Measurements from ENCODE around the gene RESP18. TPM values are rescaled to one million over a fixed set of nuclear protein-coding genes. Genes with fewer than 3 reads are reported as not detected.
A peak's percentile ranks its signal among the peaks of the same experiment; 100 is the strongest.

The RESP18 gene
- total RNA-seq, 1 experiment from 2014 or later = not detected

DNA sequence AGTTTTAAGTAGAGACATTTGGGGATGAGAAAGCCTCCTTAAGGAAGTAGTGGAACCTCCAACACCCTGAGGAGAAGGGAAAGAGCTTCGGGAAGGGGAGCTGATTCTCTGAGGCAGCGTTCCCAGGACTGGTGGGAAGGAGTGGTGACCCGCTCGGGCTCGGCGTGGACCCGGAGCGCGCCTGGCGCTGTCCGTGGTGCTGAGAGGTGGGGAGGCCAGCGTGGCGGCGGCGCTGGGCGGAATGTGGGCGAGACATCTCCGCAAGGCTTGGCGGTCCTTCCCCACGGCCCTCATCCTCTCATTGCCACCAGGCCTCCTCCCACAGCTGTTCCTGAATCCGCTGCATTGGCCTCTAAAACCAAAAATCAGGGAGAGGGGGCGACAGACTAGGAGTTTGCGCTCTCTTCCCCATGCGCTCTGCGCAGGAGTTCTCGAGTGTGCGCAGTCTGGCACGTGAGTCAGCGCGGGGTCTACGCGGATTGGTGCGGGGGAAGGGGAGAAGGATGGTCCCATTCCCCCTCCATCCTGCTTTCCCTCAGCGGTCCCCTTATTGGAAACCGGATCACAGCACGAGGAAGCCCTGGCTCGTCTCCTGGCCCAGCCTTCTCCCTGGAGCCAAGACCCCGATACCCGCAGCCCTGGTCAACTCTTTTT lies 857 bp downstream of the RESP18 start:
- H3K4me2 ChIP-seq (ENCODE audit: low read length) = no peak overlapping the region
- BruUV-seq (replicated peaks) = no TSS peak
- CTCF ChIA-PET = no interaction called here
- no peaks in the 10 kb centered on the region for H3K9me3 ChIP-seq (ENCODE audit: control insufficient read depth in 1 of 2, insufficient read depth in 1 of 2, low read depth in 1 of 2, low read length in 2 of 2)
- no peaks in the 10 kb centered on the region for H3K9me2 ChIP-seq (ENCODE audit: insufficient read depth)
- peaks cover 14% of the 10 kb centered on the region; the same call in 1 of the 2 replicates for H3K27me3 ChIP-seq (ENCODE audit: insufficient read depth, low read length)
- intact Hi-C loops (cut with micrococcal nuclease) = no loop called here
- RAD21 ChIA-PET (ENCODE audit: low non-redundant PET in 1 of 2, low total read pairs in 2 of 2, uncharacterized antibody in 2 of 2, unreplicated experiment in 2 of 2) = no interaction called here
- no peaks in the 10 kb centered on the region for H3K79me2 ChIP-seq (ENCODE audit: insufficient read depth, low read length)
- no peak overlapping the region for H3K27ac ChIP-seq (ENCODE audit: low read depth, low read length)
- no peak overlapping the region for H3K9ac ChIP-seq (ENCODE audit: low read length)
- no peaks in the 10 kb centered on the region for H4K20me1 ChIP-seq (ENCODE audit: insufficient read depth)
- TF ChIP-seq, protein P1, sequence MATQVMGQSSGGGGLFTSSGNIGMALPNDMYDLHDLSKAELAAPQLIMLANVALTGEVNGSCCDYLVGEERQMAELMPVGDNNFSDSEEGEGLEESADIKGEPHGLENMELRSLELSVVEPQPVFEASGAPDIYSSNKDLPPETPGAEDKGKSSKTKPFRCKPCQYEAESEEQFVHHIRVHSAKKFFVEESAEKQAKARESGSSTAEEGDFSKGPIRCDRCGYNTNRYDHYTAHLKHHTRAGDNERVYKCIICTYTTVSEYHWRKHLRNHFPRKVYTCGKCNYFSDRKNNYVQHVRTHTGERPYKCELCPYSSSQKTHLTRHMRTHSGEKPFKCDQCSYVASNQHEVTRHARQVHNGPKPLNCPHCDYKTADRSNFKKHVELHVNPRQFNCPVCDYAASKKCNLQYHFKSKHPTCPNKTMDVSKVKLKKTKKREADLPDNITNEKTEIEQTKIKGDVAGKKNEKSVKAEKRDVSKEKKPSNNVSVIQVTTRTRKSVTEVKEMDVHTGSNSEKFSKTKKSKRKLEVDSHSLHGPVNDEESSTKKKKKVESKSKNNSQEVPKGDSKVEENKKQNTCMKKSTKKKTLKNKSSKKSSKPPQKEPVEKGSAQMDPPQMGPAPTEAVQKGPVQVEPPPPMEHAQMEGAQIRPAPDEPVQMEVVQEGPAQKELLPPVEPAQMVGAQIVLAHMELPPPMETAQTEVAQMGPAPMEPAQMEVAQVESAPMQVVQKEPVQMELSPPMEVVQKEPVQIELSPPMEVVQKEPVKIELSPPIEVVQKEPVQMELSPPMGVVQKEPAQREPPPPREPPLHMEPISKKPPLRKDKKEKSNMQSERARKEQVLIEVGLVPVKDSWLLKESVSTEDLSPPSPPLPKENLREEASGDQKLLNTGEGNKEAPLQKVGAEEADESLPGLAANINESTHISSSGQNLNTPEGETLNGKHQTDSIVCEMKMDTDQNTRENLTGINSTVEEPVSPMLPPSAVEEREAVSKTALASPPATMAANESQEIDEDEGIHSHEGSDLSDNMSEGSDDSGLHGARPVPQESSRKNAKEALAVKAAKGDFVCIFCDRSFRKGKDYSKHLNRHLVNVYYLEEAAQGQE (IDR thresholded peaks at IDR 0.05; ENCODE audit: low read depth) = peak; percentile 77
- TF ChIP-seq TCF7L2 (IDR thresholded peaks at IDR 0.05; ENCODE audit: borderline replicate concordance, extremely low read depth, insufficient read depth, insufficient read length) = no peak
- no peak for ATAC-seq
- H3K4me3 ChIP-seq (replicated peaks in 1 of 2; ENCODE audit: low read depth in 1 of 2, low read length in 2 of 2) = no peak overlapping the region
- no peaks in the 10 kb centered on the region for H3K36me3 ChIP-seq (ENCODE audit: control insufficient read depth in 1 of 2, insufficient read depth in 2 of 2, low read length in 2 of 2)
- POLR2A ChIA-PET = no interaction called here
- DNase-seq (ENCODE audit: low read depth, low spot score) = no peak
- H3K4me1 ChIP-seq (ENCODE audit: control insufficient read depth in 1 of 2, insufficient read depth in 2 of 2, low read length in 2 of 2) = no peaks in the 10 kb centered on the region
- H2AFZ ChIP-seq (ENCODE audit: low read depth, low read length, poor library complexity, severe bottlenecking) = no peak overlapping the region

DNA sequence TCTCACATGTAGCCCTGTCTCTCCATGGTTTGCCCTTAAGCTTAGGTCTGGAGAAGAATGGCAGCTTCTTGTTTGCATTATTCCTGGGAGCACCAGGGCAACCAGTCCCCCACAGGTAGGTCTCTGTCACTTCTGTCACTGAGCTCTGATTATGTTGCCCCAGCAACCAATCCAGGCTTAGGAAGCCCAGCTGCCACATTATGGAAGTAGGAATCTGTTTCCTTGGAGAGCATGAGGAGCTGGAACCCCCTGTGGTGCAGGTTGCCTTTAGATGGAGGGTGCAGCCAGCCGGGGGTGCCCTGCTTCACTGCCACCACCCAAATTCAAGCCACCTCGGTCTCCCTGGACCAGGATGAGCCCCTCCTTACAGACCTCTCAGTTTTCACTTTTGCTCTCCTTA lies 4.8 kb downstream of the RESP18 start:
- intact Hi-C loops (cut with micrococcal nuclease) = no loop called here
- ATAC-seq (no peak), DNase-seq (ENCODE audit: low read depth, low spot score) (no peak)
- no peak overlapping the region for H2AFZ ChIP-seq (ENCODE audit: low read depth, low read length, poor library complexity, severe bottlenecking)
- ChIA-PET POLR2A (no interaction called here), RAD21 (ENCODE audit: low non-redundant PET in 1 of 2, low total read pairs in 2 of 2, uncharacterized antibody in 2 of 2, unreplicated experiment in 2 of 2) (interaction anchor here in 1 of 2 experiments (0.6 kb wide), 1 partner anchor 9 kb away, joined by 3 read pairs; no protein-coding TSS in a partner anchor), CTCF (no interaction called here)
- H3K9me3 ChIP-seq (ENCODE audit: control insufficient read depth in 1 of 2, insufficient read depth in 1 of 2, low read depth in 1 of 2, low read length in 2 of 2) = no peaks in the 10 kb centered on the region
- peaks cover 37% of the 10 kb centered on the region; the same call in 1 of the 2 replicates for H3K27me3 ChIP-seq (ENCODE audit: insufficient read depth, low read length)
- H3K4me3 ChIP-seq (replicated peaks in 1 of 2; ENCODE audit: low read depth in 1 of 2, low read length in 2 of 2) = no peak overlapping the region
- no peak overlapping the region for H3K4me2 ChIP-seq (ENCODE audit: low read length)
- TF ChIP-seq JUND (IDR thresholded peaks at IDR 0.05) (no peak), SIN3A (IDR thresholded peaks at IDR 0.05; ENCODE audit: low read depth) (no peak), CBX3 (IDR thresholded peaks at IDR 0.05; ENCODE audit: low read depth) (no peak), CEBPB (IDR thresholded peaks at IDR 0.05; ENCODE audit: low read depth) (no peak), TCF7L2 (IDR thresholded peaks at IDR 0.05; ENCODE audit: borderline replicate concordance, extremely low read depth, insufficient read depth, insufficient read length) (no peak), SRF (IDR thresholded peaks at IDR 0.05; ENCODE audit: low read depth) (no peak), EZH2 (IDR thresholded peaks at IDR 0.05) (no peak)
- TF ChIP-seq, protein P1 (IDR thresholded peaks at IDR 0.05; ENCODE audit: low read depth) = no peak
- TF ChIP-seq, protein P2, sequence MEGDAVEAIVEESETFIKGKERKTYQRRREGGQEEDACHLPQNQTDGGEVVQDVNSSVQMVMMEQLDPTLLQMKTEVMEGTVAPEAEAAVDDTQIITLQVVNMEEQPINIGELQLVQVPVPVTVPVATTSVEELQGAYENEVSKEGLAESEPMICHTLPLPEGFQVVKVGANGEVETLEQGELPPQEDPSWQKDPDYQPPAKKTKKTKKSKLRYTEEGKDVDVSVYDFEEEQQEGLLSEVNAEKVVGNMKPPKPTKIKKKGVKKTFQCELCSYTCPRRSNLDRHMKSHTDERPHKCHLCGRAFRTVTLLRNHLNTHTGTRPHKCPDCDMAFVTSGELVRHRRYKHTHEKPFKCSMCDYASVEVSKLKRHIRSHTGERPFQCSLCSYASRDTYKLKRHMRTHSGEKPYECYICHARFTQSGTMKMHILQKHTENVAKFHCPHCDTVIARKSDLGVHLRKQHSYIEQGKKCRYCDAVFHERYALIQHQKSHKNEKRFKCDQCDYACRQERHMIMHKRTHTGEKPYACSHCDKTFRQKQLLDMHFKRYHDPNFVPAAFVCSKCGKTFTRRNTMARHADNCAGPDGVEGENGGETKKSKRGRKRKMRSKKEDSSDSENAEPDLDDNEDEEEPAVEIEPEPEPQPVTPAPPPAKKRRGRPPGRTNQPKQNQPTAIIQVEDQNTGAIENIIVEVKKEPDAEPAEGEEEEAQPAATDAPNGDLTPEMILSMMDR (IDR thresholded peaks at IDR 0.05 in 2 of 3, conservative IDR thresholded peaks at IDR 0.05 in 1 of 3; ENCODE audit: borderline replicate concordance in 1 of 3, insufficient read depth in 1 of 3, low read depth in 2 of 3, low read length in 2 of 3) = no peak
- no peaks in the 10 kb centered on the region for H3K4me1 ChIP-seq (ENCODE audit: control insufficient read depth in 1 of 2, insufficient read depth in 2 of 2, low read length in 2 of 2)
- BruUV-seq (replicated peaks) = no TSS peak
- H3K9me2 ChIP-seq (ENCODE audit: insufficient read depth) = no peaks in the 10 kb centered on the region
- no peak overlapping the region for H3K9ac ChIP-seq (ENCODE audit: low read length)
- no peak overlapping the region for H3K27ac ChIP-seq (ENCODE audit: low read depth, low read length)
- no peaks in the 10 kb centered on the region for H3K79me2 ChIP-seq (ENCODE audit: insufficient read depth, low read length)
- no peaks in the 10 kb centered on the region for H4K20me1 ChIP-seq (ENCODE audit: insufficient read depth)
- H3K36me3 ChIP-seq (ENCODE audit: control insufficient read depth in 1 of 2, insufficient read depth in 2 of 2, low read length in 2 of 2) = no peaks in the 10 kb centered on the region
